Measurements from ENCODE around the gene PCDHGC5.

Gene PCDHGC5

DNA sequence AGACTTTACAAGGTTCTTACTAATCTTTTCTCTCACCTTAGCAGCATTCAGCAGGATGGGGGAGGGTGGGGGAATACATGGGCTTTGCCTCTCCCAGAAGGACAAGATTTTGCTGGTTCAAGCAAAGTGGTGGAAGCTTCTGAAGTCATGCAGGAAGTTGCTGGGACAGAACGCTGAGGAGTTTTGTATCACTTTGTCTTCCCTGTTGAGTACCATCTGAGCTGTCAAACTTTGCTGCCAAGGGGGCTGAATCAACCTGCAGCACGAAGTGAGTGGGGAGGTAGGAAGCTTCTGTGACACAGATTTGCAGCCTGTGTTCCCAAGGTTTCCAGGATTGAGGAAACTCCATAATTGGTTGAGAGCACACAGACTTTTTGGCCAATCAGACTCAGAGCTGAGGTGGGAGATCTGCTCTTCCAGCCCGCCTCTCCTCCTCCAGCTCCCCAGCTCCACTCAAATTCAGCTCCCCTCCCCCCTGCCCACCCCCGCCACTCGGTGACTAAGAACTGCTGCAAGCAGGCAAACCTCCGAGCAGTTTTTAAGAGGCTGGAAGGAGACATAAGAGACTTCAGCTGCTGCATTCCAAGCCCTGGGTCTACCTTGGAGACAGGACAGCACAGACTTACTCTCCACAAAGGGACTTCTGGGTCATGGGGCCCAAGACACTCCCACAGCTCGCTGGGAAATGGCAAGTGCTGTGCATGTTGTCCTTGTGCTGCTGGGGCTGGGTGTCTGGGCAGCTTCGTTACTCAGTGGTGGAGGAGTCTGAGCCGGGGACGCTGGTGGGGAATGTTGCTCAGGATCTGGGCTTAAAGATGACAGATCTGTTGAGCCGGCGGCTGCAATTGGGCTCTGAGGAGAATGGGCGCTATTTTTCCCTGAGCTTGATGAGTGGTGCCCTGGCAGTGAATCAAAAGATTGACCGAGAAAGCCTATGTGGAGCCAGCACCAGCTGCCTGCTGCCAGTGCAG, at the start of gene PCDHGC5:
Gene PCDHGC5 (plus strand): TSS at position 491 of the 971 bp plus-strand sequence. CDS start 160 bp downstream, at position 651.
- DNase-seq (ENCODE audit: insufficient read length, low spot score) (no peak), FAIRE-seq (no peak)

DNA sequence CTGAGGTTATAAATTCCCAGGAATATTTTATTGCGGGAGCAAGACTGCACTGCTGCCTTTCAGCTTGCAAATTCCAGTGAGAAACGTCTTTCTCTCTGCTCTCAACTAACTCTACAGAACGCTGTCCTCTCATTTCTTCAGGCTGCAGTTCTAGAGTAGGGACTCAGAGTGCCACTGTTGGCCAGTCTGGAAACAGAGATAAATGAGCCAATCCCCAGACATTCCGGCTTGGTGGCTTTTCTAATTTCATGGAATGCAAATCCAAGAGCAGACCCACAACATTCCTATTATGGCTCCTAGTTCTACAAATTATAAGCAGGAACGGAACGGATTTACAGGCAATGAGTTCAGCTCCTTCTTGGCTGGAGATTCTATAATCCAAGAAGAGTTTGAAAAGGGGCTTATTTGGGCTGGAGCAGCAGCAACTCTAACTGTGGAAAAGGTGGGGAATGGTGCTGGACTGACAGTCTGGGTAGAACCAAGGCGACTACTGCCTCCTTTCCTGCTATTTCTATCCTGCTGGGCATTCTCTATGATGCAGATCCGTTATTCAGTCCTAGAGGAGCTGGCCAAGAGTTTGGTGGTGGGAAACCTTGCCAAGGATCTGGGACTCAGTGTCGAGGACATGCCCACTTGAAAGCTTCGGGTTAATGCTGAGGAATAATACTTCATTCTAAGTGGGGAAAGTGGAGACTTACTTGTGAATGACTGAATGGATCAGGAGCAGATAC, 49.3 kb upstream of the PCDHGC5 start:
- DNase-seq (ENCODE audit: insufficient read length, low spot score) (no peak), FAIRE-seq (no peak)

DNA sequence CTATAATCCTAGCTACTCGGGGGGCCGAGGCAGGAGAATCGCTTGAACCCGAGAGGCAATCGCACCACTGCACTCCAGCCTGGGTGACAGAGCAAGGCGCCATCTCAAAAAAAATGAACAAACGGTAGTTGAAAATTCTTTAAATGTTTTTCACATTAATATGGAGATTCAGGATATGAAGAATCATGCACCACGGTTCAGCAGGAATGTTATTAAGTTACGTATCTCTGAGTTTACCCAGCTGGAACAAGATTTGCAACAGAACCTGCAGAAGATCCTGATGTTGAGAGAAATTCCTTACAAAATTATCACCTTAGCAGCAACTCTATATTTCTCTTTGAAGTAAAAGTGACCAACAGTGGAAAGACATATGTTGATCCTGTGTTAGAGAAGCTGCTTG, 48.5 kb upstream of the PCDHGC5 start:
- FAIRE-seq: no peak
- no peak for DNase-seq (ENCODE audit: insufficient read length, low spot score)

DNA sequence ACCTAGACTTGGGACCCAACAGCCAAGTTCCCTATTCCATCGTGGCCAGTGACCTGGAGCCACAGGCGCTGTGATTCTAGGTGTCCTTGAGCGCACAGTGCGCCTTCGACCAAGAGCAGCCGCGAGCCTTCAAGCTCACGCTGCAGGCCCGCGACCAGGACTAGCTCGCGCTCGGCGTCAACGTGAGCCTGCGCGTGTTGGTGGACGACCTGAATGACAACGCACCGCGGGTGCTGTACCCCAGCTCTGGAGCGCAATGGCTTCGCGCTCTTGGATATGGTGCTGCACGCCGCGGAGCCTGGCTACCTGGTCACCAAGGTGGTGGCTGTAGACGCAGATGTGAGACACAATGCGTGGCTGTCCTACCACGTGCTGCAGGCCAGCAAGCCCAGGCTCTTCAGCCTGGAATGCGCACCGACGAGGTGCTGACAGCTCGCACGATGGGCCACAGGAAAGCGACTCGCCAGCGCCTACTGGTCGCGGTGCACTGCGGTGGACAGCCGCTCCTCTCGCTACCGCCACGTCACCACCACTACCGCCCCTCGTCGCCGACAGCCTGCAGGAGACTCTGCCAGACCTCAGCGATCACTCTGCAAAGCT, 47.2 kb upstream of the PCDHGC5 start:
- no peak for DNase-seq (ENCODE audit: insufficient read length, low spot score)
- no peak for FAIRE-seq

DNA sequence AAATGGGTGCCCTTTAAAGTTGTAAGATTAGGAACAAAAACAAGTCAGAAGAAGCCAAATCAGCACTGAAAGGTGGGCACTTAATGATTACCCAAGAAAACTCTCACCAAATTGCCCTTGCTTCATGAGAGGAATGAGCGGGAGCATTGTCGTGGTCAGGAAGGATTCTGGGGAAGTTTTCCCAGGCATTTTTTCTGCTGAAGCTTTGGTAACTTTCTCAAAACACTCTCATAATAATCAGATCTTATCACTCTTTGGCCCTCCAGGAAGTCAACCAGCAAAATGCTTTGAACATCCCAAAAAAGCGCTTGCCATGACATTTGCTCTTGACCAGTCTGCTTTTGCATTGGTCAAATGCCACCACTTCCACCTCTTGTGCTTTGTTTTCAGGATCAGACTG, 23.5 kb upstream of the PCDHGC5 start:
- FAIRE-seq: no peak
- no peak for DNase-seq (ENCODE audit: insufficient read length, low spot score)

DNA sequence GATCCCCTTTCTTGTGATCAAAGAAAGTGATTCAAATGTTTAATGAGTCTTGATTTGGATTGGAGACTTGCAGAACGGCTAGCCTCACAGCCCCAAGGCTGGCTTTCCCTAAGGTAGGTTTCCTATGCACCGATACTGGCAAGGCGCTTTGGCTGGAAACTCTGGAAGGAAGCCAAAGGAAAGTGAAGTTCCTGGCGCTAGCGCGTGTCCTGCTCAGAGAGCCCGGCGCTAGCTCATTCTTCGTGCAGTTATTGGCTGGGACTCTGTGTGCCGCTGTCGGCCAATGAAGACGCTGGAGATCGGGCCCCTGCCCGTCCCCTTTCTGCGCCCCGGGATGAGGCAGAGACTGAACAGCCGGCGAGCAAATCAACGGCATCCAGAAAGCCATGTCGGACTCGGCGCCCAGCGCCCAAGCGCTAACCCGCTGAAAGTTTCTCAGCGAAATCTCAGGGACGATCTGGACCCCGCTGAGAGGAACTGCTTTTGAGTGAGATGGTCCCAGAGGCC, 13.2 kb upstream of the PCDHGC5 start, which contains the start of gene PCDHGC3:
Gene PCDHGC3 (plus strand): TSS at position 342 of the 507 bp plus-strand sequence. CDS start 151 bp downstream, at position 493.
- peak; percentile 93 for DNase-seq (ENCODE audit: insufficient read length, low spot score)
- FAIRE-seq: no peak

DNA sequence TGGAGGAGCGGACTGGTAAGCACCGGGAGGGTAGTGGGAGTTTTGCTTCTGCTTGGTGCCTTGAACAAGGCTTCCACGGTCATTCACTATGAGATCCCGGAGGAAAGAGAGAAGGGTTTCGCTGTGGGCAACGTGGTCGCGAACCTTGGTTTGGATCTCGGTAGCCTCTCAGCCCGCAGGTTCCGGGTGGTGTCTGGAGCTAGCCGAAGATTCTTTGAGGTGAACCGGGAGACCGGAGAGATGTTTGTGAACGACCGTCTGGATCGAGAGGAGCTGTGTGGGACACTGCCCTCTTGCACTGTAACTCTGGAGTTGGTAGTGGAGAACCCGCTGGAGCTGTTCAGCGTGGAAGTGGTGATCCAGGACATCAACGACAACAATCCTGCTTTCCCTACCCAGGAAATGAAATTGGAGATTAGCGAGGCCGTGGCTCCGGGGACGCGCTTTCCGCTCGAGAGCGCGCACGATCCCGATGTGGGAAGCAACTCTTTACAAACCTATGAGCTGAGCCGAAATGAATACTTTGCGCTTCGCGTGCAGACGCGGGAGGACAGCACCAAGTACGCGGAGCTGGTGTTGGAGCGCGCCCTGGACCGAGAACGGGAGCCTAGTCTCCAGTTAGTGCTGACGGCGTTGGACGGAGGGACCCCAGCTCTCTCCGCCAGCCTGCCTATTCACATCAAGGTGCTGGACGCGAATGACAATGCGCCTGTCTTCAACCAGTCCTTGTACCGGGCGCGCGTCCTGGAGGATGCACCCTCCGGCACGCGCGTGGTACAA, 12.6 kb upstream of the PCDHGC5 start:
- FAIRE-seq: peak; percentile 13

DNA sequence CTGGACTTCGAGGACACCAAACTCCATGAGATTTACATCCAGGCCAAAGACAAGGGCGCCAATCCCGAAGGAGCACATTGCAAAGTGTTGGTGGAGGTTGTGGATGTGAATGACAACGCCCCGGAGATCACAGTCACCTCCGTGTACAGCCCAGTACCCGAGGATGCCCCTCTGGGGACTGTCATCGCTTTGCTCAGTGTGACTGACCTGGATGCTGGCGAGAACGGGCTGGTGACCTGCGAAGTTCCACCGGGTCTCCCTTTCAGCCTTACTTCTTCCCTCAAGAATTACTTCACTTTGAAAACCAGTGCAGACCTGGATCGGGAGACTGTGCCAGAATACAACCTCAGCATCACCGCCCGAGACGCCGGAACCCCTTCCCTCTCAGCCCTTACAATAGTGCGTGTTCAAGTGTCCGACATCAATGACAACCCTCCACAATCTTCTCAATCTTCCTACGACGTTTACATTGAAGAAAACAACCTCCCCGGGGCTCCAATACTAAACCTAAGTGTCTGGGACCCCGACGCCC, 11.8 kb upstream of the PCDHGC5 start:
- no peak for FAIRE-seq
- DNase-seq (ENCODE audit: insufficient read length, low spot score): no peak

More for the DNA sequence above, 12.6 kb upstream of the PCDHGC5 start:
- DNase-seq (ENCODE audit: insufficient read length, low spot score): peak; percentile 60

DNA sequence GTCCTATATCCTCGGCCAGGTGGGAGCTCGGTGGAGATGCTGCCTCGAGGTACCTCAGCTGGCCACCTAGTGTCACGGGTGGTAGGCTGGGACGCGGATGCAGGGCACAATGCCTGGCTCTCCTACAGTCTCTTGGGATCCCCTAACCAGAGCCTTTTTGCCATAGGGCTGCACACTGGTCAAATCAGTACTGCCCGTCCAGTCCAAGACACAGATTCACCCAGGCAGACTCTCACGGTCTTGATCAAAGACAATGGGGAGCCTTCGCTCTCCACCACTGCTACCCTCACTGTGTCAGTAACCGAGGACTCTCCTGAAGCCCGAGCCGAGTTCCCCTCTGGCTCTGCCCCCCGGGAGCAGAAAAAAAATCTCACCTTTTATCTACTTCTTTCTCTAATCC, 11.1 kb upstream of the PCDHGC5 start:
- FAIRE-seq: no peak

DNA sequence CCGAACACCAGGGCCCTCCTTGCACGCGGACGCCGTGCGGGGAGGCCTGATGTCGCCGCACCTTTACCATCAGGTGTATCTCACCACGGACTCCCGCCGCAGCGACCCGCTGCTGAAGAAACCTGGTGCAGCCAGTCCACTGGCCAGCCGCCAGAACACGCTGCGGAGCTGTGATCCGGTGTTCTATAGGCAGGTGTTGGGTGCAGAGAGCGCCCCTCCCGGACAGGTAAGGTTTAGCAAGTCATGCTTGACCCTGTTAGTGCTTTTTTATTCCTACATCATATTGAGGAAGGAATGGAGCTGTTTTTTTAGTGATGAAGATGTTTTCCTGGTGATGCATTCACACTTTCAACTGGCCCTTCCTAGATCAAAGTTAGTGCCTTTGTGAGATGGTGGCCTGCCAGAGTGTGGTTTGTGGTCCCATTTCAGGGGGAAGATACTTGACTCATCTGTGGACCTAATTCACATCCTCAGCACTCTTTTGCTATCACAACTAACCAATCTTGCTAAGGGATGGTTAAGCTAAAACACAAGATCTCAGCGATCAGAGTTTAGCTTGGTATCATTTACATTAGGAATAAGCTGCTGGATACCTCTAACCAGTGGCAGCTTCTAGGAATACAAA, 10.4 kb upstream of the PCDHGC5 start:
- no peak for DNase-seq (ENCODE audit: insufficient read length, low spot score)
- no peak for FAIRE-seq

More for the DNA sequence above, 11.1 kb upstream of the PCDHGC5 start:
- no peak for DNase-seq (ENCODE audit: insufficient read length, low spot score)

DNA sequence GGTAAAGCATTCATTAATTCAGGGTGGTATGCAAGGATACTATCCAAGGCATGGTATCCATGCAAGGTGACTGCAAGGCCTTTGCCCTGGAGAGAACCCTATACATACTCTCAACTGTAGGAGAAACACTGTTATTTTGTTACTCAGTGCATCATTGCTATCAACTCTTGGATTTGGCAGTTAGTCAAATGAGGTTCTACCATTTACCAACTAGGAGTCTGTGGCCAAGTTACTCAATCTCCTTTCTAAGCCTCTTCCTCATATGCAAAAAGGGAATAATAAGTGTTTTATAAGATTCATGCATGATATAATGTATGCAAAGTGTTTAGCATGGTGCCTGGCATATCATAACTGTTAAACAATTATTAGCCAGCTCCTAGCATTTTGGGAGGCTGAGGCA, 9.1 kb upstream of the PCDHGC5 start:
- DNase-seq (ENCODE audit: insufficient read length, low spot score) (no peak), FAIRE-seq (no peak)

DNA sequence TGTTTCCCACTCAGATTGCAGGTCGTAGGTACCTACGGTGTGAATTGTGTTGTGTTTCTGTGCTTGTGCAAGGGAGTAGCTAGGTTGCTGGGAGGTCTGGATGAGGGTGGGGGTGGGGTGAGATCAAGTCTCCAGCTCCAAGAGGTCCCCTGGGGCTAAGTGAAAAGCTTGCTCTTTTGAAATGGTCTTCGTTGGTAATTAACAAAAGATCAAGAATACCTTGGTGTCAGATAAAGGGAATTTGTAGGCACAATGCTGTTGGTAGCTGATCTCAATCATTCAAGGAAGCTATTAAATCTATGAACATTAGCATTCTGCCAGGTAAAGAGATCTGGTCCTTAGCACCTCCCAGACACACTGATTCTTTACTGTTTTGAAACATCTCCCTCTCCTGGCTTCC, 5.0 kb upstream of the PCDHGC5 start:
- FAIRE-seq (no peak), DNase-seq (ENCODE audit: insufficient read length, low spot score) (no peak)

DNA sequence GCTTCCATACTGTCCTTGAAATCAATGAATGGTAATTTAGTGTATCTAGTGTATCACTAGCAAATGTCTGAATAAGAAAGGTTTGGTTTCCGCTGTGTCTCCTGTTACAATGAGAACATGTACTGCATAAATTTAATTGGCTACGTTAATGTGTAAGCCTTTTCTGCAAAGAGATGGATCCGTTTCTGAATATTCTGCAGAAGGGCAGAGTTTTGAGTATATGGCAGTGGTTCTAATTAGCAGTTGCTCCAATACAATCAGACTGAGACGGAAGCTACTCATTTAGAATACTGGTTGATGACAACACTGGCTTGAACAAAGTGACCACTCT, 4.6 kb upstream of the PCDHGC5 start:
- FAIRE-seq: no peak
- DNase-seq (ENCODE audit: insufficient read length, low spot score): no peak

DNA sequence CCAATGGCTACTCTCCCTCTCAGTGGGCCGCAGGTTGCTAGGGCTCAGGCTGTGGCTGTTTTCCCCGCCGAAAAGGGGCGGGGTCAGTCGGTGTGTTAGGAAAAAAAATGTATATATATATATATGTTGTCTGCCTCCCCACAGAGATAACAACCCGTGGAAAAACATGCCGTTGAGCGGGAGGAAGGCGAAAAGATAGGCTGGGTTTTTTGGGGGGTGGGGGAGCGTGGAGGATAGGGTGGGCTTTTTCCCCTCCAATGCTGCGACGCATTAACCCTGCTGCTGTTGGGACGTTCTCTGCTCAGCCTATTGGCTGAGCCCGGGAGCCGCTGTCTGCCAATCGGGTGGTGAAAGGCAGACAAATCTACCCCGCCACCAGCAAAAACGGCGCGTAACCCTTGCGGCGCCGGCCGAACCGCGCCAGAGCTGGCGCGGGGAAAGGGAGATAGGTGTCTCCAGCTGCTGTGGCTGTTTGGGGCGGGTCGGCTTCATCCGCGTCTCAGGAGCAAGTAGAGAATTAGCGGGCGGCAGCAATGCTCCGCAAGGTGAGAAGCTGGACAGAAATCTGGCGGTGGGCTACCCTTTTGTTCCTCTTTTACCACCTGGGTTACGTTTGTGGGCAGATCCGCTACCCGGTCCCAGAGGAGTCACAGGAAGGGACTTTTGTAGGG, 4.1 kb upstream of the PCDHGC5 start, which contains the start of gene PCDHGC4:
Gene PCDHGC4 (plus strand): TSS at position 390 of the 671 bp plus-strand sequence. CDS start 144 bp downstream, at position 534.
- FAIRE-seq (no peak), DNase-seq (ENCODE audit: insufficient read length, low spot score) (no peak)

DNA sequence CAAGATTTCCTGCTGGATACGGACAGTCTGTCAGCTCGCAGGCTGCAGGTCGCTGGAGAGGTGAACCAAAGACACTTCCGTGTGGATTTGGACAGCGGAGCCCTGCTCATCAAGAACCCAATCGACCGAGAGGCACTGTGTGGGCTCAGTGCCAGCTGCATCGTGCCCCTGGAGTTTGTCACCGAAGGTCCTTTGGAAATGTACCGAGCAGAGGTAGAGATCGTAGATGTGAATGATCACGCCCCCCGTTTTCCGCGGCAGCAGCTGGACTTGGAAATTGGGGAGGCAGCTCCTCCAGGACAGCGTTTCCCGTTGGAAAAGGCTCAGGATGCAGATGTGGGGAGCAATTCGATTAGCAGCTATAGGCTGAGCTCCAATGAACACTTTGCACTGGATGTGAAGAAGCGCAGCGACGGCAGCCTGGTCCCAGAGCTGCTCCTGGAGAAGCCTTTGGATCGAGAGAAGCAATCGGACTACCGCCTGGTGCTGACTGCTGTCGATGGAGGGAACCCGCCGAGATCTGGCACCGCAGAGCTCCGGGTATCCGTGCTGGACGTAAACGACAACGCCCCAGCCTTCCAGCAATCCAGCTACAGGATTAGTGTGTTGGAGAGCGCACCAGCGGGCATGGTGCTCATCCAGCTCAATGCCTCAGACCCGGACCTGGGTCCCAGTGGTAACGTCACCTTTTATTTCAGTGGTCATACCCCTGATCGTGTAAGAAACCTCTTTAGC, 3.4 kb upstream of the PCDHGC5 start:
- DNase-seq (ENCODE audit: insufficient read length, low spot score) (no peak), FAIRE-seq (no peak)

DNA sequence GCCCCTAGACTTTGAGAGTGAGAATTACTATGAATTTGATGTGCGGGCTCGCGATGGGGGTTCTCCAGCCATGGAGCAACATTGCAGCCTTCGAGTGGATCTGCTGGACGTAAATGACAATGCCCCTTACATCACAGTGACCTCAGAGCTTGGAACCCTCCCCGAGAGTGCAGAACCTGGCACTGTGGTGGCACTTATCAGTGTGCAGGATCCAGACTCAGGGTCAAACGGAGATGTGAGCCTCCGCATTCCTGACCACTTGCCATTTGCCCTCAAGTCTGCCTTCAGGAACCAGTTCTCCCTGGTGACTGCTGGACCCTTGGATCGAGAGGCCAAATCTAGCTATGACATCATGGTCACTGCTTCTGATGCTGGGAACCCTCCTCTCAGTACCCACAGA, 2.8 kb upstream of the PCDHGC5 start:
- FAIRE-seq (no peak), DNase-seq (ENCODE audit: insufficient read length, low spot score) (no peak)

DNA sequence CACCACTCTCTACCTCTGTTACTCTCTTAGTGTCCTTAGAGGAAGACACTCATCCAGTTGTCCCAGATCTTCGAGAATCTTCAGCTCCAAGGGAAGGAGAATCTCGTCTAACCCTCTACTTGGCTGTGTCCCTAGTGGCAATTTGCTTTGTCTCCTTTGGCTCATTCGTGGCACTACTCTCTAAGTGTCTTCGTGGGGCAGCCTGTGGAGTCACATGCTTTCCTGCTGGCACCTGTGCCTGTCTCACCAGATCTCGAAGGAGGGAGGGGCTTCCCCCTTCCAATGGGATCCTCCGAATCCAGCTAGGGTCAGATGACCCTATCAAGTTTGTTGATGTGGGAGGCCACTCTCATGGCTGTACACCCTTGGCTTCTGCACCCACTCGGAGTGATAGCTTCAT, 1.8 kb upstream of the PCDHGC5 start:
- FAIRE-seq: no peak
- no peak for DNase-seq (ENCODE audit: insufficient read length, low spot score)

DNA sequence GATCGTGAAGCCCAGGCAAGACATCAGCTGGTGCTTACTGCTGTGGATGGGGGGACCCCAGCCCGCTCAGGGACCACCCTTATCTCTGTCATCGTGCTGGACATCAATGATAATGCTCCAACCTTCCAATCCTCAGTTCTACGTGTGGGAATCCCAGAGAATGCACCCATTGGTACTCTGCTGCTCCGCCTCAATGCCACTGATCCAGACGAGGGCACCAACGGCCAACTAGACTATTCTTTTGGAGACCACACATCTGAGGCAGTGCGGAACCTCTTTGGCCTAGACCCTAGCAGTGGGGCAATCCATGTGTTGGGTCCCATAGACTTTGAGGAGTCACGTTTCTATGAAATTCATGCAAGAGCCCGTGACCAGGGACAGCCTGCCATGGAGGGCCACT, 960 bp downstream of the PCDHGC5 start:
- FAIRE-seq (no peak), DNase-seq (ENCODE audit: insufficient read length, low spot score) (no peak)
